Keratinocyte (primary cell): Measurements from ENCODE around the gene PYURF.

ENCODE experiments used
- CTCF ChIP-seq, 3 experiments: IDR thresholded peaks in 1 of 3; conservative IDR thresholded peaks in 1 of 3; optimal IDR thresholded peaks in 1 of 3; 2 replicates in 2 of 3; 3 replicates in 1 of 3; pipeline versions ENCODE3 to v1.5.1; 2011; ENCODE audit warnings: low read length in 3 of 3, mild to moderate bottlenecking in 3 of 3, moderate library complexity in 2 of 3, control low read depth in 1 of 3, inconsistent platforms in 1 of 3; ENCODE audit not compliant: insufficient read depth in 2 of 3; ENCODE audit errors: extremely low read depth in 1 of 3
- EZH2 ChIP-seq: IDR thresholded peaks from one replicate; pipeline ENCODE4 v1.6.1; 2012; ENCODE audit warnings: inconsistent platforms, mild to moderate bottlenecking, low read length, moderate library complexity

DNA sequence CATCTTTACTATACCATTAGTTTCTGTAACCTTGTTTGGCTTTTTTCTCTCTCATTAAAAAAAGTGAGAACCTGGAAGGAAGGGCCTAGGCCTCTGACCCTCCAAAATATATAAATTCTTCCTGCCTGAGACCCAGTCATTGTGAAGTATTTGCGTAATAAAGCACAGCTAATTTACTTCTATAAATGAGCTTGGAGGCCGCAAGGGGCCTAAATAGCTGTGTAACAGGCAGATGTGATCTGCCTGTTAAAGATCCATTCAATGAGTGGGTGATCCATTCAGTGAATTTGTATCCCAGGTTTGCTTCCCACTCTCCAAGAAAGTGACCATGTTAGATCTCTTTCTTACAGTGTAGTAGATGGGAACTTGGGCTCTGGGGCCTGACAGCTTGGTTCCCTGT, 595 bp upstream of the PYURF start:
- no peak for TF ChIP-seq CTCF (optimal IDR thresholded peaks at IDR 0.05 in 1 of 3, IDR thresholded peaks at IDR 0.05 in 1 of 3, conservative IDR thresholded peaks at IDR 0.05 in 1 of 3; ENCODE audit: extremely low read depth in 1 of 3, insufficient read depth in 2 of 3, low read length in 3 of 3)
- no peak for TF ChIP-seq EZH2
